Endodermal cell (in vitro differentiated cells): ENCODE measurements around the gene MSTO1. TPM values are rescaled to one million over a fixed set of nuclear protein-coding genes. Genes with fewer than 3 reads are reported as not detected.

Experiments used
- DNase-seq: peaks from one replicate; pipeline ENCODE4 v3.0.0-alpha.2; 2017
- H3K27ac ChIP-seq: 2 replicates; pipeline ENCODE4 v1.5.1; 2013; ENCODE audit warnings: mild to moderate bottlenecking, low read depth, low read length, moderate library complexity
- H3K27me3 ChIP-seq: 2 replicates; pipeline ENCODE4 v1.6.1; 2013; ENCODE audit warnings: mild to moderate bottlenecking, low read length, moderate library complexity; ENCODE audit not compliant: insufficient read depth, control insufficient read depth, poor library complexity, severe bottlenecking
- H3K36me3 ChIP-seq: 2 replicates; pipeline ENCODE4 v1.7.0; 2013; ENCODE audit warnings: mild to moderate bottlenecking, low read length, moderate library complexity; ENCODE audit not compliant: control insufficient read depth, insufficient read depth
- H3K4me1 ChIP-seq: one replicate; pipeline ENCODE4 v1.7.0; 2013; ENCODE audit warnings: low read length; ENCODE audit not compliant: control insufficient read depth, insufficient read depth
- H3K4me3 ChIP-seq: 2 replicates; pipeline ENCODE4 v1.5.1; 2013; ENCODE audit warnings: mild to moderate bottlenecking, low read length, moderate library complexity
- H3K9ac ChIP-seq: 2 replicates; pipeline ENCODE4 v1.6.1; 2013; ENCODE audit warnings: mild to moderate bottlenecking, low read length, moderate library complexity; ENCODE audit not compliant: poor library complexity, severe bottlenecking; ENCODE audit errors: extremely low read depth
- H3K9me3 ChIP-seq: 2 replicates; pipeline ENCODE4 v1.6.1; 2013; ENCODE audit warnings: mild to moderate bottlenecking, low read length, moderate library complexity; ENCODE audit not compliant: control insufficient read depth
- H3K27ac Mint-ChIP-seq: 2 replicates; pipeline ENCODE4 v1.8.0; 2020; ENCODE audit warnings: mixed read lengths
- H3K27me3 Mint-ChIP-seq: 2 replicates; pipeline ENCODE4 v1.8.0; 2021; ENCODE audit warnings: mild to moderate bottlenecking, mixed read lengths; ENCODE audit not compliant: insufficient read depth
- H3K36me3 Mint-ChIP-seq: 2 replicates; pipeline ENCODE4 v1.8.0; 2020; ENCODE audit warnings: low read depth, mixed read lengths
- H3K4me1 Mint-ChIP-seq: 2 replicates; pipeline ENCODE4 v1.8.0; 2020; ENCODE audit warnings: mixed read lengths
- H3K4me3 Mint-ChIP-seq: 2 replicates; pipeline ENCODE4 v1.8.0; 2020; ENCODE audit warnings: mild to moderate bottlenecking, moderate library complexity, mixed read lengths
- H3K9me3 Mint-ChIP-seq: 2 replicates; pipeline ENCODE4 v1.8.0; 2020; ENCODE audit warnings: mild to moderate bottlenecking, mixed read lengths
- WGBS, 2 experiments: methylation state at CpG; one replicate each; pipeline versions ENCODE4 v1.1.5 to v1.1.7; 2013; ENCODE audit warnings: missing lambda C conversion rate in 2 of 2, mixed read lengths in 1 of 2; ENCODE audit not compliant: insufficient coverage in 1 of 2, insufficient read length in 1 of 2; 5-methylcytosine and 5-hydroxymethylcytosine counted together
- total RNA-seq, 2 donors: library from RNA; stranded (reverse); fragmentation: NEBNext Ultra II Directional in 1 of 2; extraction: Animal tissue kit (Norgen Biotek cat#: 25700) in 1 of 2; gene quantifications; 2 replicates in 1 of 2; 3 replicates in 1 of 2; pipeline ENCODE4 v1.2.1, GENCODE V29; 2021
- TF ChIP-seq, protein P1 (sequence below): fragments of 200-600 bp; sonication (generic); conservative IDR thresholded peaks from 2 replicates; pipeline ENCODE4 v1.5.0; 2021; ENCODE audit warnings: antibody characterized with exemption, mild to moderate bottlenecking

Gene MSTO1
- total RNA-seq, 2 donors from 2014 or later: 57.0 to 74.7 TPM

DNA sequence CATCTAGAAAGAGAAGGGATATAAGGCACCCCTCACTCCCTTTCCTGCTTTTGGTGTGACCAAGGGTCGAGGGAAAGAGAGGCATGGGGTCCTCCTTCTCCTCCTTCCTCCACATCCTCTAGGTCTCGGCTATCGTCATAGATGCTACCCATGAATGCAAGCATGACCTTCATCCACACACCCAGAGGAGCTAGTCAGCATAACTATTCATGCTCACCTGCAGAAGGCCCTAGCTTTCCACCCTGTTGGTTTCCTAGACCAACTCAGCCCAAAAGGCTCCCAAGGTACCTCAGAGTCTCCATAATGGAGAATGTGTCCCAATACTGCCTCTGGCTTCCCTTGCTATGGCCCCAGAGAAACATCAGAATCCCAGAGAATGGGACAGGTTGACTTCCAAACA, 33.2 kb downstream of the MSTO1 start:
- DNase-seq: no peak
- H3K4me1 Mint-ChIP-seq: peaks cover under 1% of the 10 kb centered on the region
- H3K4me3 Mint-ChIP-seq: no peak overlapping the region
- Histone ChIP-seq H3K27ac (no peak overlapping the region), H3K9me3 (peaks cover 45% of the 10 kb centered on the region), H3K9ac (no peak overlapping the region), H3K4me1 (no peaks in the 10 kb centered on the region), H3K27me3 (no peaks in the 10 kb centered on the region), H3K36me3 (no peaks in the 10 kb centered on the region), H3K4me3 (peak overlapping the region; percentile 18)
- WGBS, 2 experiments: 96% methylated on average over 3 of the region's 3 CpGs; no CpG with 5 or more reads in 1 of the 2 experiments
- H3K36me3 Mint-ChIP-seq: peaks cover 8% of the 10 kb centered on the region
- H3K9me3 Mint-ChIP-seq: peaks cover 67% of the 10 kb centered on the region
- peaks cover 8% of the 10 kb centered on the region for H3K27me3 Mint-ChIP-seq
- TF ChIP-seq, protein P1, sequence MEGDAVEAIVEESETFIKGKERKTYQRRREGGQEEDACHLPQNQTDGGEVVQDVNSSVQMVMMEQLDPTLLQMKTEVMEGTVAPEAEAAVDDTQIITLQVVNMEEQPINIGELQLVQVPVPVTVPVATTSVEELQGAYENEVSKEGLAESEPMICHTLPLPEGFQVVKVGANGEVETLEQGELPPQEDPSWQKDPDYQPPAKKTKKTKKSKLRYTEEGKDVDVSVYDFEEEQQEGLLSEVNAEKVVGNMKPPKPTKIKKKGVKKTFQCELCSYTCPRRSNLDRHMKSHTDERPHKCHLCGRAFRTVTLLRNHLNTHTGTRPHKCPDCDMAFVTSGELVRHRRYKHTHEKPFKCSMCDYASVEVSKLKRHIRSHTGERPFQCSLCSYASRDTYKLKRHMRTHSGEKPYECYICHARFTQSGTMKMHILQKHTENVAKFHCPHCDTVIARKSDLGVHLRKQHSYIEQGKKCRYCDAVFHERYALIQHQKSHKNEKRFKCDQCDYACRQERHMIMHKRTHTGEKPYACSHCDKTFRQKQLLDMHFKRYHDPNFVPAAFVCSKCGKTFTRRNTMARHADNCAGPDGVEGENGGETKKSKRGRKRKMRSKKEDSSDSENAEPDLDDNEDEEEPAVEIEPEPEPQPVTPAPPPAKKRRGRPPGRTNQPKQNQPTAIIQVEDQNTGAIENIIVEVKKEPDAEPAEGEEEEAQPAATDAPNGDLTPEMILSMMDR: no peak
- no peak overlapping the region for H3K27ac Mint-ChIP-seq

DNA sequence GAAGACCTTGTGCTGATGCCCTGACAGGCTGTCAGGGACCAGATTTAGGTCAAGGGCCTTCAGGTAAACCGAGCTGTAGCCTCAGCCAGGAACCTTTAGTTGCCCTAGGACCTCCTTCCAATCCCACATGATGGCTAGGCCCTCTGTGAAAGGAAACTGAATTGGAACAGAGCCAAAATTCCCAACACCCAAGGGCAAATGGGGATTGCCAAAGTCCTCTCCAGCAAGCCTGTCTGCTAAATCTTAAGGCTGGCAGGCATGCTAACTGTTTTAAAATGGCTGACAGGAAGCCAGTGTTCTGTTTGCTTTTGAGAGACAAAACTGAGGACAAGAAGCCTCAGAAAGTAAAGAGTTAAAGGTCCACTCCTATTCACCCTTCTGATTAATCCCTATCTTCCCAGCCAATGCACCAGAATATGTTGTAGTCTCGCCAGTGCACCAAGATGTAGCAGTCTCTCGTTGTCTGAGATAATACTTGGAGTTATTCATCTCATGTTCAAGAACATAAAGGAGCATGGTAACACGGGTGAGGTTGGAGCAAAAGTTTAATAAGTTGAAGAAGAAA, 35.1 kb downstream of the MSTO1 start:
- H3K36me3 Mint-ChIP-seq: peaks cover 7% of the 10 kb centered on the region
- DNase-seq: no peak
- Histone ChIP-seq H3K27ac (no peak overlapping the region), H3K4me3 (no peak overlapping the region), H3K4me1 (no peaks in the 10 kb centered on the region), H3K27me3 (no peaks in the 10 kb centered on the region), H3K9me3 (peaks cover 47% of the 10 kb centered on the region), H3K9ac (no peak overlapping the region), H3K36me3 (no peaks in the 10 kb centered on the region)
- peaks cover 3% of the 10 kb centered on the region for H3K4me1 Mint-ChIP-seq
- no peak overlapping the region for H3K4me3 Mint-ChIP-seq
- 90 to 100% methylated on average over 3 to 4 of the region's 4 CpGs for WGBS, 2 experiments
- H3K9me3 Mint-ChIP-seq: peaks cover 60% of the 10 kb centered on the region
- TF ChIP-seq, protein P1: no peak
- no peak overlapping the region for H3K27ac Mint-ChIP-seq
- H3K27me3 Mint-ChIP-seq: peaks cover 8% of the 10 kb centered on the region

DNA sequence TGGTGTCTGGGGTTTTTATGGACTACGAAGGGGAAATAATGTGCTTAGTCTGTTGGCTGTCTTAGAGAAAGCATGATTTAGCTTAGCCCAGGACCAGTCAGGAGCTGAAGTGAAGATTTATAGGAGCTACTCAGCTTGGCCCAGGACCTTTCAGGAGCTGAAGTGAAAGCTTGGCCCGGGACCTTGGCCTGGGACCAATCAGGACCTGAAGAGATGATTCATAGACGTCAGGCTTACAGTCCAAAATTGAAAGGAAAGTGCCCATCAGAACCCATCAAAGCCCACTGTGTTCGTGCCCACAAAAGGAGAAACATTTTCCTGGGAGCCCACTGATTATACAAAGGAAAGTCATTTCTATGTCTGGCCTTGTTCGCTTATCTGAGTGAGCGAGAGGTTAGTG, 35.6 kb downstream of the MSTO1 start:
- Histone ChIP-seq H3K4me3 (no peak overlapping the region), H3K9me3 (peaks cover 47% of the 10 kb centered on the region), H3K36me3 (no peaks in the 10 kb centered on the region), H3K27me3 (no peaks in the 10 kb centered on the region), H3K27ac (no peak overlapping the region), H3K9ac (no peak overlapping the region), H3K4me1 (no peaks in the 10 kb centered on the region)
- Mint-ChIP-seq H3K9me3 (peaks cover 59% of the 10 kb centered on the region), H3K27ac (no peak overlapping the region), H3K36me3 (peaks cover 7% of the 10 kb centered on the region), H3K4me1 (peaks cover 3% of the 10 kb centered on the region), H3K4me3 (no peak overlapping the region), H3K27me3 (peaks cover 8% of the 10 kb centered on the region)
- no peak for DNase-seq
- WGBS, 2 experiments: 91 to 94% methylated on average over 6 of the region's 6 CpGs
- TF ChIP-seq, protein P1: no peak
